Trophoblast cell (in vitro differentiated cells and primary cell): ENCODE measurements around the gene SYPL1.

Experiments used
- DNase-seq, 2 donors: peaks; one replicate each; pipeline ENCODE4 v3.0.0-alpha.2; 2016
- H2AFZ ChIP-seq: 2 replicates; pipeline ENCODE4 v1.6.1; 2013; ENCODE audit warnings: low read length, moderate library complexity, mild to moderate bottlenecking; ENCODE audit not compliant: insufficient read depth, poor library complexity
- H2AK5ac ChIP-seq: 2 replicates; pipeline ENCODE4 v1.6.1; 2013; ENCODE audit warnings: mild to moderate bottlenecking, low read length
- H2BK120ac ChIP-seq: 2 replicates; pipeline ENCODE4 v1.6.1; 2013; ENCODE audit warnings: low read length, mild to moderate bottlenecking, moderate library complexity; ENCODE audit not compliant: insufficient read depth, poor library complexity
- H2BK12ac ChIP-seq: 2 replicates; pipeline ENCODE4 v1.6.1; 2013; ENCODE audit warnings: mild to moderate bottlenecking, low read length, moderate library complexity
- H2BK5ac ChIP-seq: 2 replicates; pipeline ENCODE4 v1.6.1; 2013; ENCODE audit warnings: low read length, low read depth, moderate library complexity, mild to moderate bottlenecking; ENCODE audit not compliant: poor library complexity
- H3K14ac ChIP-seq: 2 replicates; pipeline ENCODE4 v1.6.1; 2013; ENCODE audit warnings: mild to moderate bottlenecking, low read length
- H3K18ac ChIP-seq: 2 replicates; pipeline ENCODE4 v1.6.1; 2013; ENCODE audit warnings: mild to moderate bottlenecking, low read length
- H3K23ac ChIP-seq: 2 replicates; pipeline ENCODE4 v1.6.1; 2013; ENCODE audit warnings: low read length
- H3K27ac ChIP-seq: 2 replicates; pipeline ENCODE4 v1.5.1; 2013; ENCODE audit warnings: low read depth, mild to moderate bottlenecking, inconsistent platforms, low read length, moderate library complexity
- H3K27me3 ChIP-seq: 2 replicates; pipeline ENCODE4 v1.6.1; 2013; ENCODE audit warnings: inconsistent platforms, mild to moderate bottlenecking, low read length, moderate library complexity; ENCODE audit not compliant: insufficient read depth
- H3K36me3 ChIP-seq, 2 experiments: 1 replicate in 1 of 2; 2 replicates in 1 of 2; pipeline ENCODE4 v1.6.1; 2013; ENCODE audit warnings: low read length in 2 of 2, mild to moderate bottlenecking in 2 of 2, moderate library complexity in 1 of 2; ENCODE audit not compliant: insufficient read depth in 2 of 2, control insufficient read depth in 1 of 2
- H3K4ac ChIP-seq: 2 replicates; pipeline ENCODE4 v1.6.1; 2013; ENCODE audit warnings: low read depth, mild to moderate bottlenecking, low read length, moderate library complexity
- H3K4me1 ChIP-seq, 2 experiments: 1 replicate in 1 of 2; 2 replicates in 1 of 2; pipeline ENCODE4 v1.6.1; 2013; ENCODE audit warnings: low read length in 2 of 2, mild to moderate bottlenecking in 2 of 2, moderate library complexity in 1 of 2; ENCODE audit not compliant: insufficient read depth in 2 of 2, control insufficient read depth in 1 of 2
- H3K4me2 ChIP-seq: 2 replicates; pipeline ENCODE4 v1.6.1; 2013; ENCODE audit warnings: inconsistent platforms, mild to moderate bottlenecking, low read length, moderate library complexity
- H3K4me3 ChIP-seq: 2 replicates; pipeline ENCODE4 v1.5.1; 2013; ENCODE audit warnings: mild to moderate bottlenecking, low read depth, low read length, inconsistent platforms
- H3K79me1 ChIP-seq: one replicate; pipeline ENCODE4 v1.6.1; 2013; ENCODE audit warnings: low read length
- H3K79me2 ChIP-seq: 2 replicates; pipeline ENCODE4 v1.6.1; 2013; ENCODE audit warnings: low read length, mild to moderate bottlenecking; ENCODE audit not compliant: control insufficient read depth, insufficient read depth, poor library complexity
- H3K9ac ChIP-seq: 2 replicates; pipeline ENCODE4 v1.6.1; 2013; ENCODE audit warnings: mild to moderate bottlenecking, low read length
- H3K9me3 ChIP-seq: 2 replicates; pipeline ENCODE4 v1.6.1; 2013; ENCODE audit warnings: low read depth, mild to moderate bottlenecking, control low read depth, inconsistent platforms, low read length; ENCODE audit not compliant: insufficient read depth
- H4K12ac ChIP-seq: 2 replicates; pipeline ENCODE4 v1.6.1; 2013; ENCODE audit warnings: low read depth, mild to moderate bottlenecking, low read length, moderate library complexity
- H4K8ac ChIP-seq: 2 replicates; pipeline ENCODE4 v1.6.1; 2013; ENCODE audit warnings: low read depth, mild to moderate bottlenecking, low read length, moderate library complexity
- H4K91ac ChIP-seq: one replicate; pipeline ENCODE4 v1.6.1; 2013; ENCODE audit warnings: low read depth, mild to moderate bottlenecking, low read length, moderate library complexity
- WGBS: extraction: QIAGEN DNeasy Blood & Tissue Kit; methylation state at CpG from one replicate; pipeline ENCODE4 v1.1.7; 2013; ENCODE audit warnings: missing lambda C conversion rate; ENCODE audit not compliant: insufficient read length, insufficient coverage; ENCODE audit errors: extremely low coverage; 5-methylcytosine and 5-hydroxymethylcytosine counted together

SYPL1 gene

GRCh38 chr7:106110238-106110560, 1.9 kb downstream of the SYPL1 start:
- H4K8ac ChIP-seq, result no peak overlapping the region
- H3K23ac ChIP-seq, result no peak overlapping the region
- H2BK120ac ChIP-seq, result no peak overlapping the region
- no peak overlapping the region for H3K4me2 ChIP-seq
- no peaks in the 10 kb centered on the region for H3K9me3 ChIP-seq
- no peak overlapping the region for H2AFZ ChIP-seq
- no peak overlapping the region for H3K4ac ChIP-seq
- no peaks in the 10 kb centered on the region for H3K27me3 ChIP-seq
- H3K79me2 ChIP-seq, result peaks cover 9% of the 10 kb centered on the region
- H2AK5ac ChIP-seq, result no peak overlapping the region
- no peak overlapping the region for H4K91ac ChIP-seq
- DNase-seq, result no peak
- no peak overlapping the region for H3K18ac ChIP-seq
- no peak overlapping the region for H3K27ac ChIP-seq
- peaks cover 0 to 2% of the 10 kb centered on the region in 2 experiments for H3K36me3 ChIP-seq
- no peak overlapping the region for H3K4me3 ChIP-seq
- peaks cover 10% of the 10 kb centered on the region for H3K79me1 ChIP-seq
- H3K4me1 ChIP-seq, result no peaks in the 10 kb centered on the region
- H3K9ac ChIP-seq, result no peak overlapping the region
- no peak overlapping the region for H4K12ac ChIP-seq
- no peak overlapping the region for H2BK5ac ChIP-seq
- no peak overlapping the region for H3K14ac ChIP-seq
- no peak overlapping the region for H2BK12ac ChIP-seq

GRCh38 chr7:106109521-106110237, 2.4 kb downstream of the SYPL1 start:
- no peaks in the 10 kb centered on the region for H3K9me3 ChIP-seq
- no peak overlapping the region for H3K23ac ChIP-seq
- H3K4me3 ChIP-seq, result no peak overlapping the region
- H4K8ac ChIP-seq, result no peak overlapping the region
- no peak overlapping the region for H4K91ac ChIP-seq
- no peak overlapping the region for H4K12ac ChIP-seq
- DNase-seq, result no peak
- no peak overlapping the region for H3K27ac ChIP-seq
- H2AK5ac ChIP-seq, result no peak overlapping the region
- H3K79me2 ChIP-seq, result peaks cover 9% of the 10 kb centered on the region
- H3K14ac ChIP-seq, result no peak overlapping the region
- no peaks in the 10 kb centered on the region for H3K27me3 ChIP-seq
- no peak overlapping the region for H2AFZ ChIP-seq
- no peak overlapping the region for H3K4me2 ChIP-seq
- no peak overlapping the region for H3K9ac ChIP-seq
- H2BK12ac ChIP-seq, result no peak overlapping the region
- WGBS, result 100% methylated on average over 2 of the region's 6 CpGs
- H3K79me1 ChIP-seq, result peaks cover 10% of the 10 kb centered on the region
- H3K36me3 ChIP-seq, result peaks cover 0 to 2% of the 10 kb centered on the region in 2 experiments
- peak overlapping the region; percentile 59 for H3K4ac ChIP-seq
- no peak overlapping the region for H2BK5ac ChIP-seq
- no peaks in the 10 kb centered on the region for H3K4me1 ChIP-seq
- H2BK120ac ChIP-seq, result no peak overlapping the region
- no peak overlapping the region for H3K18ac ChIP-seq

- Histone ChIP-seq H3K9ac (no peak overlapping the region), H3K9me3 (no peaks in the 10 kb centered on the region), H3K79me1 (peaks cover 10% of the 10 kb centered on the region), H2BK120ac (no peak overlapping the region), H4K8ac (no peak overlapping the region), H2BK5ac (no peak overlapping the region), H3K4ac (no peak overlapping the region), H3K14ac (no peak overlapping the region), H3K4me1 (no peaks in the 10 kb centered on the region), H4K12ac (no peak overlapping the region), H4K91ac (no peak overlapping the region), H3K23ac (no peak overlapping the region), H3K18ac (no peak overlapping the region), H3K4me2 (no peak overlapping the region), H2AFZ (no peak overlapping the region), H3K4me3 (no peak overlapping the region), H3K27ac (no peak overlapping the region), H2AK5ac (no peak overlapping the region), H3K36me3 (peaks cover 0 to 2% of the 10 kb centered on the region in 2 experiments), H3K79me2 (peaks cover 9% of the 10 kb centered on the region), H3K27me3 (no peaks in the 10 kb centered on the region), H2BK12ac (no peak overlapping the region)
- no peak for DNase-seq
- WGBS, result no CpG with 5 or more reads among the region's 1 CpG
These were observed 3.1 kb downstream of the SYPL1 start for GRCh38 chr7:106108991-106109390.

GRCh38 chr7:106104721-106105260, 7.3 kb downstream of the SYPL1 start:
- no peak overlapping the region for H3K9ac ChIP-seq
- H4K12ac ChIP-seq, result no peak overlapping the region
- no peaks in the 10 kb centered on the region for H3K27me3 ChIP-seq
- no peak overlapping the region for H2BK5ac ChIP-seq
- H4K8ac ChIP-seq, result no peak overlapping the region
- no peak overlapping the region for H3K4me2 ChIP-seq
- H3K4me1 ChIP-seq, result no peaks in the 10 kb centered on the region
- no peak overlapping the region for H3K14ac ChIP-seq
- no peaks in the 10 kb centered on the region for H3K9me3 ChIP-seq
- H3K23ac ChIP-seq, result no peak overlapping the region
- H3K18ac ChIP-seq, result no peak overlapping the region
- WGBS, result no CpG with 5 or more reads among the region's 2 CpGs
- no peak for DNase-seq
- no peaks in the 10 kb centered on the region for H3K79me1 ChIP-seq
- peaks cover 5% of the 10 kb centered on the region for H3K79me2 ChIP-seq
- peaks cover 0 to 2% of the 10 kb centered on the region in 2 experiments for H3K36me3 ChIP-seq
- H2BK12ac ChIP-seq, result no peak overlapping the region
- H2BK120ac ChIP-seq, result no peak overlapping the region
- no peak overlapping the region for H2AFZ ChIP-seq
- H3K27ac ChIP-seq, result no peak overlapping the region
- H2AK5ac ChIP-seq, result no peak overlapping the region
- no peak overlapping the region for H4K91ac ChIP-seq
- no peak overlapping the region for H3K4me3 ChIP-seq
- no peak overlapping the region for H3K4ac ChIP-seq
